SK-N-SH (cell line): ENCODE data around the gene HEG1. TPM values are rescaled to one million over a fixed set of nuclear protein-coding genes. Genes with fewer than 3 reads are reported as not detected.
"Not testable (repeated sequence)": the region's sequence is repeated elsewhere in the genome, so short reads cannot be mapped to it uniquely, and the experiment has no call there.

Experiments
- CTCF ChIA-PET: fragments of 300-600, 350-600 bp; formaldehyde crosslinking; extraction: SDS; loops from one replicate; lab custom pipeline; 2021; lab: Yijun Ruan, JAX
- POLR2A ChIA-PET: fragments of 350-600 bp; sonication (Branson Sonifier 250); formaldehyde crosslinking; extraction: SDS; loops from one replicate; lab custom pipeline; 2020; ENCODE audit warnings: antibody characterized with exemption, inconsistent platforms; lab: Yijun Ruan, JAX
- DNase-seq: peaks from one replicate; pipeline ENCODE4 v3.0.0; 2012
- H2AFZ ChIP-seq: fragments of 200-600 bp; sonication (generic); 2 replicates; pipeline ENCODE4 v1.8.1; 2016; ENCODE audit warnings: antibody characterized with exemption, mild to moderate bottlenecking, low read depth
- H3F3A ChIP-seq: fragments of 200-600 bp; sonication (generic); replicated peaks from 2 replicates; pipeline ENCODE3; 2016; ENCODE audit warnings: antibody characterized with exemption, mild to moderate bottlenecking; ENCODE audit not compliant: insufficient read depth
- H3K27ac ChIP-seq, 2 experiments: fragments of 200-500 bp in 1 of 2; fragments of 200-600 bp in 1 of 2; sonication (Bioruptor generic) in 1 of 2; sonication (generic), shearing (Covaris generic) in 1 of 2; 2 replicates each; pipeline versions ENCODE4 v1.5.1 to v1.6.1; 2014 to 2016; ENCODE audit warnings: low read depth in 2 of 2, inconsistent platforms in 1 of 2, low read length in 1 of 2, mild to moderate bottlenecking in 1 of 2, mixed read lengths in 1 of 2
- H3K27me3 ChIP-seq: fragments of 200-600 bp; sonication (generic), shearing (Covaris generic); 2 replicates; pipeline ENCODE4 v1.6.1; 2016; ENCODE audit warnings: mixed run types; ENCODE audit not compliant: insufficient read depth
- H3K36me3 ChIP-seq, 2 experiments: fragments of 200-500 bp in 1 of 2; fragments of 200-600 bp in 1 of 2; sonication (Bioruptor generic) in 1 of 2; sonication (generic) in 1 of 2; replicated peaks in 1 of 2; 2 replicates each; pipeline versions ENCODE3 to v1.5.1; 2014 to 2016; ENCODE audit warnings: low read length in 1 of 2, mild to moderate bottlenecking in 1 of 2; ENCODE audit not compliant: insufficient read depth in 2 of 2, control insufficient read depth in 1 of 2
- H3K4me1 ChIP-seq, 2 experiments: fragments of 200-500 bp in 1 of 2; fragments of 200-600 bp in 1 of 2; sonication (Bioruptor generic) in 1 of 2; sonication (generic), shearing (Covaris generic) in 1 of 2; 2 replicates each; pipeline versions ENCODE4 v1.5.1 to v1.6.1; 2014 to 2016; ENCODE audit warnings: low read depth in 1 of 2, low read length in 1 of 2, mixed run types in 1 of 2; ENCODE audit not compliant: insufficient read depth in 2 of 2, control insufficient read depth in 1 of 2
- H3K4me2 ChIP-seq: fragments of 200-600 bp; sonication (generic), shearing (Covaris generic); 2 replicates; pipeline ENCODE4 v1.6.1; 2017; ENCODE audit warnings: mixed run types
- H3K4me3 ChIP-seq, 2 experiments: fragments of 200-500 bp in 1 of 2; fragments of 200-600 bp in 1 of 2; sonication (Bioruptor generic) in 1 of 2; sonication (generic), shearing (Covaris generic) in 1 of 2; 2 replicates each; pipeline versions ENCODE4 v1.5.1 to v1.8.1; 2014 to 2016; ENCODE audit warnings: low read depth in 2 of 2, inconsistent platforms in 1 of 2, low read length in 1 of 2, mild to moderate bottlenecking in 1 of 2, mixed read lengths in 1 of 2, moderate library complexity in 1 of 2
- H3K79me2 ChIP-seq: fragments of 200-600 bp; sonication (generic); 2 replicates; pipeline ENCODE4 v1.8.1; 2017; ENCODE audit warnings: mild to moderate bottlenecking; ENCODE audit not compliant: insufficient read depth
- H3K9ac ChIP-seq: fragments of 200-600 bp; sonication (generic); 2 replicates; pipeline ENCODE4 v1.6.1; 2017; ENCODE audit warnings: mixed run types
- H3K9me2 ChIP-seq: fragments of 200-600 bp; sonication (generic); 2 replicates; pipeline ENCODE4 v1.6.1; 2017; ENCODE audit warnings: mixed run types
- H3K9me3 ChIP-seq: fragments of 200-600 bp; sonication (generic); 2 replicates; pipeline ENCODE4 v1.6.1; 2017; ENCODE audit warnings: mixed run types, mild to moderate bottlenecking, moderate library complexity
- H4K20me1 ChIP-seq: fragments of 200-600 bp; sonication (generic); 2 replicates; pipeline ENCODE4 v1.6.1; 2017; ENCODE audit warnings: mild to moderate bottlenecking, mixed run types; ENCODE audit not compliant: insufficient read depth
- ELF1 ChIP-seq: IDR thresholded peaks from 2 replicates; pipeline ENCODE4 v1.4.0; 2012
- FOSL2 ChIP-seq: IDR thresholded peaks from 2 replicates; pipeline ENCODE4 v1.4.0; 2012; ENCODE audit warnings: low read depth, mild to moderate bottlenecking, moderate library complexity, borderline replicate concordance
- FOXJ3 ChIP-seq: sonication (generic); formaldehyde crosslinking; IDR thresholded peaks from 2 replicates; pipeline ENCODE4 v1.5.1; 2020; ENCODE audit warnings: mild to moderate bottlenecking, missing genetic modification reagents
- GATA2 ChIP-seq: sonication (generic); formaldehyde crosslinking; IDR thresholded peaks from 2 replicates; pipeline ENCODE4 v1.5.0; 2020; ENCODE audit warnings: mild to moderate bottlenecking, missing genetic modification reagents
- JUND ChIP-seq: IDR thresholded peaks from 2 replicates; pipeline ENCODE4 v1.4.0; 2012
- MEF2A ChIP-seq: IDR thresholded peaks from 2 replicates; pipeline ENCODE4 v1.4.0; 2012; ENCODE audit warnings: low read depth, borderline replicate concordance
- POLR2AphosphoS5 ChIP-seq: IDR thresholded peaks from 2 replicates; pipeline ENCODE4 v1.6.1; 2012; ENCODE audit warnings: low read depth, low read length
- RXRA ChIP-seq: IDR thresholded peaks from 2 replicates; pipeline ENCODE4 v1.4.0; 2012; ENCODE audit warnings: low read depth, mild to moderate bottlenecking, borderline replicate concordance
- SMC3 ChIP-seq: IDR thresholded peaks from 2 replicates; pipeline ENCODE4 v1.6.1; 2012; ENCODE audit warnings: low read depth, low read length, improper control_type of control experiment
- TAF1 ChIP-seq: IDR thresholded peaks from 2 replicates; pipeline ENCODE4 v1.6.1; 2012; ENCODE audit warnings: low read depth, mild to moderate bottlenecking, low read length, moderate library complexity, borderline replicate concordance
- YY1 ChIP-seq: IDR thresholded peaks from 2 replicates; pipeline ENCODE4 v1.4.0; 2012; ENCODE audit warnings: low read depth, mild to moderate bottlenecking
- WGBS: methylation state at CpG from one replicate; pipeline ENCODE4 v1.1.6; 2017; ENCODE audit warnings: low lambda C conversion rate; 5-methylcytosine and 5-hydroxymethylcytosine counted together
- polyA plus RNA-seq, 3 experiments: library from polyadenylated mRNA; depleted of rRNA; stranded (reverse); fragments of >200 nt; gene quantifications; 2 replicates each; pipeline ENCODE4 v1.2.3, GENCODE V29; 2012
- TF ChIP-seq, protein P1 (sequence below): fragments of 200-600 bp; sonication (generic); IDR thresholded peaks from 2 replicates; pipeline ENCODE4 v1.6.1; 2017; ENCODE audit warnings: antibody characterized with exemption, mild to moderate bottlenecking, moderate library complexity
- TF ChIP-seq, protein P2 (sequence below): IDR thresholded peaks from 2 replicates; pipeline ENCODE4; 2012
- TF ChIP-seq, protein P3 (sequence below): fragments of 150-350 bp; IDR thresholded peaks from 2 replicates; pipeline ENCODE4 v1.6.1; 2017; ENCODE audit warnings: antibody characterized with exemption, low read length, low read depth, borderline replicate concordance
- TF ChIP-seq, protein P4 (sequence below): fragments of 150-350 bp; IDR thresholded peaks from 2 replicates; pipeline ENCODE4 v1.6.1; 2016; ENCODE audit warnings: mild to moderate bottlenecking, low read depth, low read length

The HEG1 gene
- polyA plus RNA-seq, 1 of the 3 experiments (the other 2 are of a cell fraction), result 27.7 TPM

DNA sequence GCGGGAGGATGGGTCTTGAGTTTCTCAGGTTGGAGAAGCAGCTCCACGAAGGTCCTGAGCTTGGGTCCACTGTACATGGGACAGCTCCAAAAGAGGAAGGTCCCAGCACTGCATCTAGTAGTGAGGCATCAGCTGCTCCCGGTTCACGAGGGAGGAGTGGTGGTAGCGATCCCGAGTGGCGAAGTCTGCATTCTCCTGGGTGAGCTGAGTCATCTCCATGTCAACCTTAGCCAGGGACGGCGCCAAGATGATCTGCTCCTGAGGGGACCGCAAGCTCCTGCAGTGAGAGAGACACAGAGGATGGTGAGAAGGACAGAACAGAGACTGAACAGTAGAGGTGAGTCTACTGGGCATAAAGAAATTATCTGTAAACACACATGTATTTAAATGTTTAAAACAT is 28.0 kb upstream of the HEG1 start (continued):
- no peak for TF ChIP-seq RXRA
- no peak for TF ChIP-seq FOSL2
- TF ChIP-seq, protein P1, sequence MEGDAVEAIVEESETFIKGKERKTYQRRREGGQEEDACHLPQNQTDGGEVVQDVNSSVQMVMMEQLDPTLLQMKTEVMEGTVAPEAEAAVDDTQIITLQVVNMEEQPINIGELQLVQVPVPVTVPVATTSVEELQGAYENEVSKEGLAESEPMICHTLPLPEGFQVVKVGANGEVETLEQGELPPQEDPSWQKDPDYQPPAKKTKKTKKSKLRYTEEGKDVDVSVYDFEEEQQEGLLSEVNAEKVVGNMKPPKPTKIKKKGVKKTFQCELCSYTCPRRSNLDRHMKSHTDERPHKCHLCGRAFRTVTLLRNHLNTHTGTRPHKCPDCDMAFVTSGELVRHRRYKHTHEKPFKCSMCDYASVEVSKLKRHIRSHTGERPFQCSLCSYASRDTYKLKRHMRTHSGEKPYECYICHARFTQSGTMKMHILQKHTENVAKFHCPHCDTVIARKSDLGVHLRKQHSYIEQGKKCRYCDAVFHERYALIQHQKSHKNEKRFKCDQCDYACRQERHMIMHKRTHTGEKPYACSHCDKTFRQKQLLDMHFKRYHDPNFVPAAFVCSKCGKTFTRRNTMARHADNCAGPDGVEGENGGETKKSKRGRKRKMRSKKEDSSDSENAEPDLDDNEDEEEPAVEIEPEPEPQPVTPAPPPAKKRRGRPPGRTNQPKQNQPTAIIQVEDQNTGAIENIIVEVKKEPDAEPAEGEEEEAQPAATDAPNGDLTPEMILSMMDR, result no peak
- TF ChIP-seq, protein P2, sequence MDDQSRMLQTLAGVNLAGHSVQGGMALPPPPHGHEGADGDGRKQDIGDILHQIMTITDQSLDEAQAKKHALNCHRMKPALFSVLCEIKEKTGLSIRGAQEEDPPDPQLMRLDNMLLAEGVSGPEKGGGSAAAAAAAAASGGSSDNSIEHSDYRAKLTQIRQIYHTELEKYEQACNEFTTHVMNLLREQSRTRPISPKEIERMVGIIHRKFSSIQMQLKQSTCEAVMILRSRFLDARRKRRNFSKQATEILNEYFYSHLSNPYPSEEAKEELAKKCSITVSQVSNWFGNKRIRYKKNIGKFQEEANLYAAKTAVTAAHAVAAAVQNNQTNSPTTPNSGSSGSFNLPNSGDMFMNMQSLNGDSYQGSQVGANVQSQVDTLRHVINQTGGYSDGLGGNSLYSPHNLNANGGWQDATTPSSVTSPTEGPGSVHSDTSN, result no peak
- TF ChIP-seq GATA2 (CRISPR knock-in tag), result no peak
- no peak for TF ChIP-seq MEF2A
- no peak for TF ChIP-seq ELF1
- no peak for TF ChIP-seq YY1
- no peak for TF ChIP-seq FOXJ3 (CRISPR knock-in tag)
- TF ChIP-seq POLR2AphosphoS5, result no peak

DNA sequence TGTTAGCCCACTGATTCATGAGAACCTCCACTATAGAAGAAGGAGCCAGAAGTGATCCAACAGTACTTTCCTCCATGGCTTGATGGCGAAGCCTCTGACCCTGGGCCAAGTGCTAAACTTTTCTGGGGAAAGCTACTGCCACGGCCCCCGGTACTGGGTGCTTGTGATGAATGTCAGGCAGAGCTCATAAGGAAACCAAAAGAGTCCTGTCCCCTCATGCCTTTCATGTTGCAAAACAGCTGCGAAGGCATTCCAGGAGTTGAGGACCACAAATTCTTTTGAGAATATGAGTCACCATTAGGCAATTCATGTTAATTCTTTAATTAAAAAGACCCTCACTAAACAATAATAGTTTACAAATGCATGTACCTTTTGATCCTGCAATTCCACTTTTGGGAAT is 26.5 kb upstream of the HEG1 start:
- CTCF ChIA-PET, H3K27ac ChIP-seq, H3K9ac ChIP-seq, POLR2A ChIA-PET, H3K79me2 ChIP-seq, H3K4me1 ChIP-seq, DNase-seq, H2AFZ ChIP-seq, H4K20me1 ChIP-seq, H3K4me3 ChIP-seq, H3K4me2 ChIP-seq, H3K36me3 ChIP-seq, H3K27me3 ChIP-seq, H3K9me2 ChIP-seq, H3K9me3 ChIP-seq: not testable (repeated sequence)
- peaks cover 13% of the 10 kb centered on the region for H3F3A ChIP-seq
- WGBS, result 71% methylated on average over 4 of the region's 4 CpGs

DNA sequence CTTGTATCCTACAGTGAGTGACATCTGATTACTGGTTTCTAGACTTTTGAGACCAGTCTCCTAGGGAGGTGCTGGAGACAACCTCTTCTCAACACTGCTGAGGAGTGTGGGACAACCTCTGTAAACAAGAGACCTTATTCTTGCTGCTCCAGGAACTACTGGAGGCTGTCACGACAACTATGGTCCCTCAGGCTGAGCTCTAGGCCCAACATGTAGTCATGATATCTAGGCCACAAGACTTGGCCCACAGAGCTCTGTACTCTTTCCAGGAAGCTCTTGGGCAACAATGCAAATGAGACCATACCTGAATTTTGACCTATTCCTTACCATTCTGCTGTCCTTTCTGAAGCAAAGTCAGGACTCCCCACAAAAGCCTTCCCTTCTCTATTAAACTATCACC is 24.3 kb upstream of the HEG1 start:
- no peaks in the 10 kb centered on the region for H3K9me2 ChIP-seq
- H4K20me1 ChIP-seq, result no peaks in the 10 kb centered on the region
- DNase-seq, result no peak
- no peak overlapping the region for H3K27ac ChIP-seq
- no peak overlapping the region for H3K4me3 ChIP-seq
- H2AFZ ChIP-seq, result no peak overlapping the region
- H3F3A ChIP-seq, result peaks cover 12% of the 10 kb centered on the region
- WGBS, result 71% methylated on average over 1 of the region's 1 CpG
- TF ChIP-seq, protein P3, sequence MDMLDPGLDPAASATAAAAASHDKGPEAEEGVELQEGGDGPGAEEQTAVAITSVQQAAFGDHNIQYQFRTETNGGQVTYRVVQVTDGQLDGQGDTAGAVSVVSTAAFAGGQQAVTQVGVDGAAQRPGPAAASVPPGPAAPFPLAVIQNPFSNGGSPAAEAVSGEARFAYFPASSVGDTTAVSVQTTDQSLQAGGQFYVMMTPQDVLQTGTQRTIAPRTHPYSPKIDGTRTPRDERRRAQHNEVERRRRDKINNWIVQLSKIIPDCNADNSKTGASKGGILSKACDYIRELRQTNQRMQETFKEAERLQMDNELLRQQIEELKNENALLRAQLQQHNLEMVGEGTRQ, result no peak
- TF ChIP-seq ELF1 (no peak), MEF2A (no peak), YY1 (no peak), TAF1 (no peak), JUND (no peak), SMC3 (no peak), POLR2AphosphoS5 (no peak), FOSL2 (no peak), GATA2 (CRISPR knock-in tag) (no peak), RXRA (no peak)
- TF ChIP-seq, protein P4, sequence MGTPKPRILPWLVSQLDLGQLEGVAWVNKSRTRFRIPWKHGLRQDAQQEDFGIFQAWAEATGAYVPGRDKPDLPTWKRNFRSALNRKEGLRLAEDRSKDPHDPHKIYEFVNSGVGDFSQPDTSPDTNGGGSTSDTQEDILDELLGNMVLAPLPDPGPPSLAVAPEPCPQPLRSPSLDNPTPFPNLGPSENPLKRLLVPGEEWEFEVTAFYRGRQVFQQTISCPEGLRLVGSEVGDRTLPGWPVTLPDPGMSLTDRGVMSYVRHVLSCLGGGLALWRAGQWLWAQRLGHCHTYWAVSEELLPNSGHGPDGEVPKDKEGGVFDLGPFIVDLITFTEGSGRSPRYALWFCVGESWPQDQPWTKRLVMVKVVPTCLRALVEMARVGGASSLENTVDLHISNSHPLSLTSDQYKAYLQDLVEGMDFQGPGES, result no peak
- H3K27me3 ChIP-seq, result no peaks in the 10 kb centered on the region
- no peak overlapping the region for H3K9ac ChIP-seq
- peaks cover 0 to 8% of the 10 kb centered on the region in 2 experiments; a peak in 1 of 4 replicates for H3K4me1 ChIP-seq
- ChIA-PET CTCF (no interaction called here), POLR2A (no interaction called here)
- no peaks in the 10 kb centered on the region for H3K79me2 ChIP-seq
- H3K36me3 ChIP-seq, result no peaks in the 10 kb centered on the region
- no peaks in the 10 kb centered on the region for H3K9me3 ChIP-seq
- H3K4me2 ChIP-seq, result no peak overlapping the region
